ENCODE data around the gene SAMD4B. TPM values are rescaled to one million over a fixed set of nuclear protein-coding genes. Genes with fewer than 3 reads are reported as not detected.

SAMD4B gene
- total and polyA plus RNA-seq, 9 of the 15 experiments (the other 6 are each of a cell fraction or from before 2014, with no cell fraction given): 3.4 to 90.5 (median 38.0) TPM

DNA sequence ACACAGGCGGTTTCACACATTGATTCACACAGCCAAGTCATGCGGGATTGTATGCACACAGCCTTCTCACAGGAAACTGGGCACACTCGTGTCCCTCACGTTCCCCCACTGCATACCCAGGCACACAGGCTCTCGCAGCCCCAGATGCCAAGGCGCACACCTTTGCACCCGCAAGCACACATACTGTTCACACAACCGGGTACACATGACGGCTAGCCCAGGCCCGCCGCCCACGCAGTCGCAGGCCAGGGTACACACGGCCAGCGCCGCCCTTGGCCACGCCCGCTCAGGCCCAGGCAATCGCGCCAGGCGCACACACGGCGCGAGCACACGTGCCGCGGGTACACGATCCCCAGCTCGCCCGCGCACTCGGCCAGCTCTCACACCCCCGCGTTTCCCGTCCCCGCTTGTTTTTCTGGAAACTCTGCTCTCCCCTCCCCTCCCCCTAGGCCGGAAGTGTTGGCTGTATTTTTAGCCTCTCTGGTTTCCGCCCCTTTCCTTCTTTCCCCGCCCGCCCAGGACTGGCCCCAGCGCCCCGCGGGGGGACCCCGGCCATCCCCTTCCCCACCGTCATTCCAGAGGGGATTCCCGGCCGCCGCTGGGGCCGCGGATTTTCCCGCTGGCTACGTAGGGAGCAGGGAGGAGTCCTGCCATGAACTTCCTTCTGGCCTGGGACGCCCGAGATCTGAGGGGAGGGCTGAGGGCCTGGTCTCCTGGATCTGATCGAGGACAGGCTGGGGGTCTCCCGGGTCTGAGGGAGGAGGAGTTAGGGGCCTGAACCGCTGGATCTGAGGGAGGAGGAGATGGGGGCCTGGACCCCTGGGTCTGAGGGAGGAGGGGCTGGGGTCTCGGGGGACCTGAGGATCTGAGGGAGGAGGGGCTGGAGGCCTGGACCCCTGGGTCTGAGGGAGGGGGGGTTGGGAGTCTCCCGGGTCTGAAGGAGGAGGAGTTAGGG is 60.4 kb downstream of the SAMD4B start (continued):
- TF ChIP-seq ZNF316 (IDR thresholded peaks at IDR 0.05) (no peak), PTRF (tag; IDR thresholded peaks at IDR 0.05) (no peak), ZNF512 (tag; IDR thresholded peaks at IDR 0.05) (no peak), ETV1 (tag; conservative IDR thresholded peaks at IDR 0.05; ENCODE audit: low read depth) (peak; percentile 92), ARID3B (CRISPR knock-in tag; IDR thresholded peaks at IDR 0.05; ENCODE audit: borderline replicate concordance) (no peak), KDM4B (IDR thresholded peaks at IDR 0.05; ENCODE audit: borderline replicate concordance in 2 of 2, low read depth in 1 of 2) (no peak), LCOR (CRISPR knock-in tag; IDR thresholded peaks at IDR 0.05) (peak; percentile 51; the same call in 1 of the 2 replicates), ZNF134 (CRISPR knock-in tag; conservative IDR thresholded peaks at IDR 0.05) (no peak), DACH1 (IDR thresholded peaks at IDR 0.05; ENCODE audit: partially characterized antibody) (no peak), ZNF639 (CRISPR knock-in tag; conservative IDR thresholded peaks at IDR 0.05 in 1 of 2, IDR thresholded peaks at IDR 0.05 in 1 of 2) (peak in 1 of 2 experiments; percentile 62; a peak in 2 of 4 replicates), CUX1 (CRISPR knock-in tag; IDR thresholded peaks at IDR 0.05) (no peak), TRIM24 (IDR thresholded peaks at IDR 0.05) (peak in 1 of 2 experiments; percentile 46; a peak in 1 of 4 replicates), SIN3B (IDR thresholded peaks at IDR 0.05; ENCODE audit: low read depth) (no peak), HEY1 (CRISPR knock-in tag; IDR thresholded peaks at IDR 0.05; ENCODE audit: borderline replicate concordance) (no peak)
- TF ChIP-seq, protein P1, sequence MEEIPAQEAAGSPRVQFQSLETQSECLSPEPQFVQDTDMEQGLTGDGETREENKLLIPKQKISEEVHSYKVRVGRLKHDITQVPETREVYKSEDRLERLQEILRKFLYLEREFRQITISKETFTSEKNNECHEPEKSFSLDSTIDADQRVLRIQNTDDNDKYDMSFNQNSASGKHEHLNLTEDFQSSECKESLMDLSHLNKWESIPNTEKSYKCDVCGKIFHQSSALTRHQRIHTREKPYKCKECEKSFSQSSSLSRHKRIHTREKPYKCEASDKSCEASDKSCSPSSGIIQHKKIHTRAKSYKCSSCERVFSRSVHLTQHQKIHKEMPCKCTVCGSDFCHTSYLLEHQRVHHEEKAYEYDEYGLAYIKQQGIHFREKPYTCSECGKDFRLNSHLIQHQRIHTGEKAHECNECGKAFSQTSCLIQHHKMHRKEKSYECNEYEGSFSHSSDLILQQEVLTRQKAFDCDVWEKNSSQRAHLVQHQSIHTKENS (CRISPR knock-in tag; IDR thresholded peaks at IDR 0.05): no peak

Measured in K562 (cell line).